HepG2 (cell line): ENCODE data around the gene TUBA4A. TPM values are rescaled to one million over a fixed set of nuclear protein-coding genes. Genes with fewer than 3 reads are reported as not detected.

ENCODE experiments used
- ATF3 ChIP-seq: sonication (generic); formaldehyde crosslinking; IDR thresholded peaks from 2 replicates; pipeline ENCODE4 v1.4.0; 2020; ENCODE audit warnings: missing genetic modification reagents
- CTCF ChIP-seq: sonication (generic); formaldehyde crosslinking; IDR thresholded peaks from 2 replicates; pipeline ENCODE4 v1.5.0; 2020; ENCODE audit warnings: mild to moderate bottlenecking, missing genetic modification reagents, moderate library complexity
- DMAP1 ChIP-seq: IDR thresholded peaks from 2 replicates; pipeline ENCODE4 v1.6.1; 2016
- GTF2F1 ChIP-seq: fragments of 150-350 bp; IDR thresholded peaks from 2 replicates; pipeline ENCODE4 v1.6.1; 2014; ENCODE audit warnings: low read length
- HNRNPL ChIP-seq: fragments of 200-400 bp; formaldehyde crosslinking; IDR thresholded peaks from 2 replicates; pipeline ENCODE4 v1.6.1; 2017; ENCODE audit warnings: mild to moderate bottlenecking, low read depth, low read length
- ISX ChIP-seq: sonication (generic); formaldehyde crosslinking; conservative IDR thresholded peaks from 2 replicates; pipeline ENCODE4 v1.5.0; 2020; ENCODE audit warnings: missing genetic modification reagents
- KLF9 ChIP-seq: IDR thresholded peaks from 2 replicates; pipeline ENCODE4 v1.6.1; 2016; ENCODE audit warnings: low read depth
- MEIS2 ChIP-seq: sonication (generic); formaldehyde crosslinking; IDR thresholded peaks from 2 replicates; pipeline ENCODE4 v1.9.0; 2021; ENCODE audit warnings: mild to moderate bottlenecking, missing genetic modification reagents
- NFYC ChIP-seq: IDR thresholded peaks from 2 replicates; pipeline ENCODE4 v1.6.1; 2016; ENCODE audit warnings: missing genetic modification reagents, missing compliant biosample characterization
- RELA ChIP-seq: sonication (generic); formaldehyde crosslinking; IDR thresholded peaks from 2 replicates; pipeline ENCODE4 v1.4.0; 2020; ENCODE audit warnings: missing genetic modification reagents
- SETDB1 ChIP-seq: sonication (generic); formaldehyde crosslinking; IDR thresholded peaks from 2 replicates; pipeline ENCODE4 v1.5.1; 2020; ENCODE audit warnings: missing genetic modification reagents, mild to moderate bottlenecking, borderline replicate concordance
- TEAD2 ChIP-seq: sonication (generic); formaldehyde crosslinking; IDR thresholded peaks from 2 replicates; pipeline ENCODE4 v1.9.0; 2021; ENCODE audit warnings: missing genetic modification reagents
- ZBTB8A ChIP-seq: sonication (generic); formaldehyde crosslinking; IDR thresholded peaks from 2 replicates; pipeline ENCODE4 v1.4.0; 2020; ENCODE audit warnings: mild to moderate bottlenecking, low read depth, missing genetic modification reagents, borderline replicate concordance
- ZMAT3 ChIP-seq: sonication (generic); formaldehyde crosslinking; conservative IDR thresholded peaks from 2 replicates; pipeline ENCODE4 v1.7.0; 2021; ENCODE audit warnings: missing genetic modification reagents
- ZMYM2 ChIP-seq: sonication (generic); formaldehyde crosslinking; IDR thresholded peaks from 2 replicates; pipeline ENCODE4 v1.8.0; 2022; ENCODE audit warnings: mild to moderate bottlenecking, missing genetic modification reagents
- ZNF557 ChIP-seq: sonication (generic); formaldehyde crosslinking; IDR thresholded peaks from 2 replicates; pipeline ENCODE4 v1.4.0; 2020; ENCODE audit warnings: missing genetic modification reagents
- ZNF564 ChIP-seq: sonication (generic); formaldehyde crosslinking; IDR thresholded peaks from 2 replicates; pipeline ENCODE4 v1.8.1; 2023; ENCODE audit warnings: mild to moderate bottlenecking, missing genetic modification reagents
- ZNF646 ChIP-seq: sonication (generic); formaldehyde crosslinking; IDR thresholded peaks from 2 replicates; pipeline ENCODE4 v1.9.0; 2021; ENCODE audit warnings: mild to moderate bottlenecking, missing genetic modification reagents
- ZNF850 ChIP-seq: sonication (generic); formaldehyde crosslinking; conservative IDR thresholded peaks from 2 replicates; pipeline ENCODE4 v1.9.0; 2021; ENCODE audit warnings: mild to moderate bottlenecking, missing genetic modification reagents
- polyA plus RNA-seq, 8 experiments: library from polyadenylated mRNA; depleted of rRNA in 3 of 8; stranded (reverse) in 7 of 8; unstranded in 1 of 8; fragments of >200 nt; fragmentation: Illumina TruSeq in 4 of 8; extraction: Trizol in 4 of 8; gene quantifications; 2 replicates each; pipeline versions ENCODE4 v1.2.1 to v1.2.3, GENCODE V29; 2011 to 2016; ENCODE audit warnings: low read depth in 4 of 8, missing spikeins in 1 of 8, mixed read lengths in 1 of 8; ENCODE audit not compliant: insufficient read depth in 1 of 8
- total RNA-seq, 5 experiments: library from RNA; depleted of rRNA; stranded (reverse); fragments of >200 nt; fragmentation: Illumina TruSeq; extraction: Trizol; gene quantifications; 2 replicates each; pipeline ENCODE4 v1.2.3, GENCODE V29; 2016; ENCODE audit warnings: low read depth in 1 of 5

Gene TUBA4A
- total and polyA plus RNA-seq, 2 of the 13 experiments (the other 11 are each of a cell fraction or from before 2014, with no cell fraction given), result 1.3 to 12.7 TPM

- TF ChIP-seq ZNF646 (CRISPR knock-in tag) (no peak), ZNF564 (CRISPR knock-in tag) (peak; percentile 88; the same call in 1 of the 2 replicates), TEAD2 (CRISPR knock-in tag) (no peak), ZNF850 (CRISPR knock-in tag) (no peak), ATF3 (CRISPR knock-in tag) (peak; percentile 64; the same call in 1 of the 2 replicates), SETDB1 (CRISPR knock-in tag) (no peak), ZNF557 (CRISPR knock-in tag) (peak; percentile 87), GTF2F1 (peak; percentile 19; the same call in 1 of the 2 replicates), MEIS2 (CRISPR knock-in tag) (peak; percentile 83; the same call in 1 of the 2 replicates), RELA (CRISPR knock-in tag) (peak; percentile 35; the same call in 1 of the 2 replicates), ZBTB8A (CRISPR knock-in tag) (no peak; the same call in 1 of the 2 replicates), DMAP1 (CRISPR knock-in tag) (peak; percentile 96), ZMYM2 (CRISPR knock-in tag) (peak; percentile 59; the same call in 1 of the 2 replicates), CTCF (CRISPR knock-in tag) (0 out of 2 replicates have a peak, but pooled peaks have one; percentile 20), NFYC (CRISPR knock-in tag) (peak; percentile 84), HNRNPL (no peak), ISX (CRISPR knock-in tag) (peak; percentile 84; the same call in 1 of the 2 replicates), KLF9 (0 out of 2 replicates have a peak, but pooled peaks have one; percentile 61), ZMAT3 (peak; percentile 99)
These were observed 34.7 kb downstream of the TUBA4A start, which contains the start of gene ABCB6 (continued) for GRCh38 chr2:219218732-219219701.
